RPMI8226 (cell line): Measurements from ENCODE around the gene SMAD5.

Source experiments
- DNase-seq: peaks from one replicate; pipeline ENCODE4 v3.0.0-alpha.2; 2015

SMAD5 gene

DNA sequence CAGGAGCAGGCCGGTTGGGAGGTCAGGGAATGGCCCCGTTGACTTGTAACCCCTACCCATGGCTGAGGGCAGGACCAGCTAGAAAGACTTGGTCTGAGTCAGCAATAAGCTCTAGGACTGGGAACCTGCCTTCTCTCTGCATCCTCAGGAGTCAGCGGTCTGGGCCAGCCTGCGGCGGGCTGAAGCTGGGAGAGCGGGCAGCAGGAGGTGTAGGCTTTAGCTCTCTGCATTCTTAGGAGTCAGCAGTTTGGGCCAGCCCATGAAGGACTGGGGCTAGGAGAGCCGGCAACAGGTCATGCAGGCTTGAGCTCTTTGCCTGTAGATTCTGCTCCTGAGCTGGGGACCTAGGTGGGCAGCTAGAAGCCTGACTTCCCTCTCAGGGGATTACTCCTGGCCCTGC lies 66.8 kb downstream of the SMAD5 start:
- peak; percentile 41 for DNase-seq

DNA sequence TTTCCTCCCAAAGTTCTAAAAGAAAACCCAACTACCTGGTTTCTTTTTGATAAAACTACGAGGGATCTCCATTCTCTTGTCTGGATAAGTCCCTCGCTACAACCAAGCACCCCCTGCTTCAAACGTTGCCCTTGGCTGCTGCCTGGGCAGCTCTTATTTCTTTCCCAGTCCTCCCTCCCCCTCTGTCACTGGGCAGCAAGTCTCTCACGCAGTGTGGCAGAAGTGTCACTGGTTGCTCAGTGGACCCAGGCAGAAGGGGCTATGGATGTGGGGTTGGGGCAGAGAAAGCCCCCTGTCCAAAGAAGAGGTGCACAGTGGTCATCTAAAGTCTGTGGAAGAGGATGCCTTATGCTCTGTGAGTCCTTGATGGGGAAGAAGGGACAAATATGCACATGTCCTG lies 67.5 kb downstream of the SMAD5 start:
- no peak for DNase-seq

GRCh38 chr5:136200761-136201160 lies 68.1 kb downstream of the SMAD5 start:
- no peak for DNase-seq

- DNase-seq: no peak
These were observed 69.2 kb downstream of the SMAD5 start for GRCh38 chr5:136201870-136202269.

- no peak for DNase-seq
These were observed 70.0 kb downstream of the SMAD5 start for GRCh38 chr5:136202469-136203205.

- DNase-seq: no peak
These were observed 70.8 kb downstream of the SMAD5 start for GRCh38 chr5:136203303-136203922.

DNA sequence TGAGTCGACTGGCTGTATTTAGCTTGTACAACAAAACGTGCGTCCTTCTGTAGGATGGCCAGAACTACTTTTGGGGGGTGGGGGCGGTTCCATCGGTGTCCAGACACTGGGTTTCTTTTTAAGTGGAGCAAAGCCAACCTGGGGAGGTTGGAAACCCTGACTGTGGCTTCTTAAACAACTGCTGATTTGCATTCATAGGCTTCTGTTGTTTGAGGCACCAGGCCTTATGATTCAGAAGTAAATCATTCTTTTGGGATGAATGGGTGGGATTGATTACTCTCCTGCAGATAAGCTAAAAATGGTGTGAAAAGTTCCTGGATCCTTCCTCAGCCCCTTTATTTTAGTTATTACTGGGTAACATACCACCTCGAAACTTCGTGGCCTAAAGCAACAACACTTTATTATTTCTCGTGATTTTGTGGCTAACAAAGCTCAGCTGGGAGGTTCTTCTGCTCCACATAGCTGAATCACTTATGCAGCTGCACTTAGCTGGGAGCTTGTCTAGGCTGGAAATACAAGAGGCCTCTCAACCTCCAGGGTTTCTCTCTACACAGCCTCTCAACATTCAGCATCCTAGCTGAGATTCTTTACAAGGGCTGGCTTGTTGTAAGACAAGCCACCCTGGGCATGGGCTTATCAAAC lies 72.5 kb downstream of the SMAD5 start:
- no peak for DNase-seq

GRCh38 chr5:136205941-136206340 lies 73.3 kb downstream of the SMAD5 start:
- DNase-seq: no peak

DNA sequence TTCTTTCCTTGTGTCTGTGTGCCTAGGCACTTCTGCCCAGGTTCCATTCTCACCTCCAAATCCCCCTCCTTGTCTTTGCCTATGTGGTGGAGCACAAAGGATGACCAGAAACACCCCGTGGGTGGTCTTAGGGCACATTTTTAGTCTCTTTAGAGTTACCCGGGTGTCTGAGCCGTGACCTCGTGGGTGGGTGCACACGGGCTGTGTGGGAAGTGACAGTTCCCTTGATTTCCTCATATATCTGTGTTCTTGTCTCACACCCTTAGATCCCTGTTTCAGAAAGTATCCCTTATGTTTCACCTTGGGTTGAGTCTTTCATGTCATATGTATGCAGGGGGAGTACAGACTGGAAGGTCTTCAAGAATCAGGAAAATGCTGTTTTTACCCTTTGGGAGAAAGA lies 73.7 kb downstream of the SMAD5 start:
- DNase-seq: no peak

- no peak for DNase-seq
These were observed 75.0 kb downstream of the SMAD5 start for GRCh38 chr5:136207631-136208030.

DNA sequence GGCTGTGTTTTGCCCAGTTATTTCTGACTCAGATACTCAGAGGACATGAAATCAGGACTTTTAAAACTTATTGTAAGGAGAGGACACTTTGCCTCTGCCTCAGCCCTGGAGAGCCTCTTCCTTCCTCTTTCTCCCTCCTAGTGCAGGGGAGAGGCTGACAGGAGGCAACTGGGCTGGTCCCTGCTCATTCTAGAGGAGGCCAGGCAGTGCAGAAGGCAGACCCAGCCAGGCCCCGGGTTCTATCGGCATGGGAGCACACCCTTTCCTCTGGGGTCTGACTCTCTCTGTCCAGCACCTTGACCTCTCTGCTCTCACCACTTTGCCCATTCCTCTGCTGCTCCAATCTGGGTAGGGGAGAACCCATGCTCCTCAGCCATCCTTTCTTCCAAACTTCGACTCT lies 76.3 kb downstream of the SMAD5 start:
- no peak for DNase-seq

DNA sequence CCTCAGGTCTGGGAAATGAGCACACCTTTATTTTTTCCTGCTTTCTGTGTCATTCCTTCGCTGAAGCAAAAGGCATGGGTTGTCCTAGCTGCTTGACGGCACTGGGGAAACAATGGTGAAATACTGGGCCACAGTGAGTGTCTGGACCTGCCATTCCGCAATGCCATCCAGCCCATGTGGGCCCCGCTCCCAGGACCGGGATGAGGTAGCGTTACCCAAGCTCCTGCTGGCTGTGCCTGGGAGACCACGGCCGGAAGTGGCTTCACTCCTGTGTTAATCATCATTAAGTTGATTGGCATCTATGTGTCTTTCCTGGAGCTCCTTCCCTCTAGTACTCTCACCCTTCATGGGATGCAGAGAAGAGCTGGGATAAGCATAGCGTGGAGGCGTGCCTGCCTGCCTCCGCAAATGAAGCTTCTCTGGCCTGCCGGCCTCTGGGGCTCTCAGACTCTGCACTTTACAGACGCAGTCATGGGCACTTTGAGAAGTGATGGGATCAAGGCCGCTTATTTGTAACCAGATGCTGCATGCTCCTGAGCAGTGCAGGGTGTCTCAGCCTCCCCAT lies 76.8 kb downstream of the SMAD5 start:
- DNase-seq: no peak

GRCh38 chr5:136210259-136210658 lies 77.6 kb downstream of the SMAD5 start:
- DNase-seq: no peak

GRCh38 chr5:136211282-136212040 lies 78.8 kb downstream of the SMAD5 start:
- no peak for DNase-seq

DNA sequence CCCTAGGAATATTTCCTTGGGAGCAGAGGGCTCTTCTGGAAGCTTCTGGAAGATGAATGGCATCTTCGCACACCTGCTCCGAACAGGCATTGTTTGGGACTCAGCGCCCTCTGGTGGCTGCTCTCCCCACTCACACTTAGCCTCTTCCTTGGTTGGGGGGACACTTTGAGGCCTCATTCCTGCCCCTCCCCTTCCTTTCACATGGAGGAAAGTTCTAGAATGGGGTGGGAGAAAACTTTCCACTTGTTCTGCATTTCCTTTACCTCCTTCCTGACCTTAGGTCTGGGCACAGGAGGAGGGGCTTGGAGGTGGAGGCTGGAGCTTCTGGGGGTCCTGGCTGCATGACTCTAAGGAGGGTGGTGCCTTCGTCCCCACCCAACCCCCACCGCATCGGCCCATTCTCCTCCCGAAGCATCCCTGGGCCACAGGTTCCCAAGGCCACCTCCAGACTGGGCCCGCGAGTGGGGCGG lies 79.6 kb downstream of the SMAD5 start:
- DNase-seq: peak; percentile 64

DNA sequence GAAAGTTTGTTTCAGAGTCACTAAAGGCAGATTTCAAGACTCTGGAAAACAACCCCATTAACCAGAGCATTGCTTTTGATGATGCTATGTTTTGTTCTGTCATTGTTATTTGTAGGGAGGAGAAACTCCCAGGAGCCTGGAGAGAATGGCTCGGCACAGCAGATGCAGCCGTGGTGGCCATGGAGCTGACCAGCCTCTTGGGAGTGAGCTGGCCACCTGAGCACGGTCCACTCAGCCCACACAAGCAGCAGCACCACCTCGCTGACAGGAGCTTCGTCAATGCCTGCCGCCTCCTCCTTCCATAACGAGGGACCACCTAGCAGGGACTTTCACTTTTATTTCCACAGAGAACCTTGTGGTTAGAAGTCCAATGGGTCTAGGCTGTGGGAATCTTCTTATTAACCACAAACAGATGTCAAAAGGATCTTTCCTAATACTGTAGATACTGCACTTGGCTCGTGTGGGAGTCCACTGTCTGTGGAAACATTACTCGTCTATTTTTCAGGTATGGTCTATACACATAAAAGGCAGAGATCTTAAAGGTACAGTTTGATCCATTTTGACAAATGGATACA lies 81.4 kb downstream of the SMAD5 start:
- no peak for DNase-seq

GRCh38 chr5:136215812-136216211 lies 83.2 kb downstream of the SMAD5 start:
- no peak for DNase-seq

DNA sequence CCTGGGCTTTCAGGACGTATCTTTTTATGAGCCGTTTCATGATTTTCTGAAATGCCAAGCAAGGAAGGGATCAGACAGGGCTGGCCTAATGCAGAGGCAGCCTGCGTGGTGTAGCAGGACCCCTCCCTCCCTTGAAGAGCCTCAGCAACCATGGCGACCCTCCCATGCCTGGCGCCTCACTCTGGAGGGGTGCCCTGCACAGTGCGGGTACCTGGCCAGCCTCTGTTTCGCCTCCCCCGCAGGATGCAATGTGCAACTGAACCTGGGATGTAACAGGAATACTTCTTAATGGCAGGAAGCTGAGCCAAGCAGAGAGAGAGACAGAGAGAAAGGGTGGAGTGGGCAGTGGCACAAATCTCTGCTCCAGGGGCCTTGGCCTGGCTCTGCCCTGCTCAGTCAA lies 83.6 kb downstream of the SMAD5 start:
- no peak for DNase-seq

GRCh38 chr5:136221340-136221739 lies 88.7 kb downstream of the SMAD5 start:
- DNase-seq: no peak

GRCh38 chr5:136222580-136223235 lies 90.1 kb downstream of the SMAD5 start:
- DNase-seq: no peak

DNA sequence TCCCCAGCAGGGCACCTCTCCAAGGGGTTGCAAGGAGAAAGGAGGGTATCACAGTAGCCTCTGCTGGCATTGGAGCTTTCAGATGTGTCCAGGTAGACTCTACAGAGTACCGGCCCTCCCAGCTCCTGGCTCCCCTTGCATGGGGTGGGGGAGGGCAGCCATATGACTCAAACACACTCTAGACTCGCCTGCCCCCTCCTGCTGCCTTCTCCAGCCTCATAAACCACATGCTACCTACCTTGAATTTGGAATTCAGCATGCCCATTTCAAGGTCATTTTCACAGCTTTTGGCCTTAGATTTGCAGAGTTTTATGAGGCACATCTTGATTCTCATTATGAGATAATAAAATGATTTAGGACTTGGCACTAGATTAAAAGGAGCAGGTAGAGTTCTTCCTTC lies 93.2 kb downstream of the SMAD5 start:
- no peak for DNase-seq

- DNase-seq: no peak
These were observed 93.8 kb downstream of the SMAD5 start for GRCh38 chr5:136226401-136226800.
